ENCODE data around the gene WDR37.
A peak's percentile ranks its signal among the peaks of the same experiment; 100 is the strongest.
"Not testable (repeated sequence)": the region's sequence is repeated elsewhere in the genome, so short reads cannot be mapped to it uniquely, and the experiment has no call there.

Gene WDR37

DNA sequence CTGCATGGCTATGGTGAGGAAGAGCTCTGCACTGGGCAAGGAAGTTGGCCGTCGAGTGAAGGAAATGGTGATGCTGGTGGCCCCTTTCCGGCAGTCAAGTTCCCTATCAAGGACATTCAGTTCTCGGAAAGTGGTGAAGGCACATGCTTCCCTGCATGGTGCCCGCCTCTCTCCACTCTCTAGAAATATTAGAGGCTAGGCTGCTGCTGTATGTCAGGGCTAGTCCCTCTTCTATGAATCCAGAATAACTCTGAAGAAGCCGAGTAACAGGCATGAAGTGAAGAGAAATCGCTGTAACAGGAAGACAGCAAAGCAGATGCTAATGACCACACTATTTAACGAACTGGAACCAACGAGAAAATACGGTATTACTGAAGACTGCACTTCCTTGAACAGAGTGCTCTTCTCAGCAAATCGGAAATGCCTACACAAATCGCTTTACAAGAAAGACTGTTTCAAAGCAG, 12.6 kb upstream of the WDR37 start:
- DNase-seq = no peak

DNA sequence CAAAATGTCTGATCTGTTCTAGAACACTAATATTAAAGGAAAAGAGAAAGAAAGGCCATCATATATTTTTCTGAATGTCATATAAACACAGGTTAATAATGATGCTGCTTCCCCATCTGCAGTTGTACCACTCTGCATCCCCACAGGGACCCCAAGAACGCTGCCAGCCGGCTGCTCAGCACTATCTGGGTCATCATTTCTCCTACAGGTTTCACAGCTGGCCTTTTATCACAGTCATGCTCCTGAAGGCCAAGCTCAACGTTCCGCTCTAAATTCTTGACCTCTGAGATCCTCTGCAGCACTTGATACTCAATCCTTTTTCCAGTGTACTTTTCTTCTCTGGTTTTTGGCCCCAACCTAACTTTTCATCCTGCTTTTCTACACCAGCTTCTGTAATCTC, 12.0 kb upstream of the WDR37 start:
- DNase-seq = no peak

DNA sequence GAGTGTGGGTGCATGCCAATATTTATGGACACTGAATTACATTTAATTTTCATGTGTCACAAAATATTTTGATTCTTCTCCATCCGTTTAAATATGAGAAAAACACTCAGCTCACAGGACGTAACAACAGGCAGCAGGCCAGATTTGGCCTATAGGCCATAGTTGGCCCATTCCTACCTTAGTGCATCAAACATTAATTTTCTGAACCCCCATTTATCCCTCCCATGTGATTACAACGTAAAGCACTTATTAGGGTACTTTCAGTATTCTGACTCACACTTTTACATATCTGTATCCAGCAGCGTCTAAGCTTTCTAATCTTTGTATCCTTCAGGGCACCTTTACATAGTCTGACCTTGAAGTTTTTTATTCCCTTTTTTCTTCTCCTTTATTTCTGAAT, 11.2 kb upstream of the WDR37 start:
- no peak for DNase-seq

DNA sequence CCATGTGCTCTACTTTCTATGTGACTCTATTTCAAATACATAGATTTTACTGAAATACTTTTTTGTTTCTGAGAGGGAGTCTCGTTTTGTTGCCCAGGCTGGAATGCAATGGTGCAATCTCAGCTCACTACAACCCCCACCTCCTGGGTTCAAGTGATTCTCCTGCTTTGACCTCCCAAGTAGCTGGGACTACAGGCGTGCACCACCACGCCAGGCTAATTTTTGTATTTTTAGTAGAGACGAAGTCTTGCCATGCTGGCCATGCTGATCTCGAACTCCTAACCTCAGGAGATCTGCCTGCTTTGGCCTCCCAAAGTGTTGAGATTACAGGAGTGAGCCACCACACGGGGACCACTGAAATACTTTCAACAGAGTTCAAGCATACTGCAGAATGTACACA, 10.8 kb upstream of the WDR37 start:
- no peak for DNase-seq

DNA sequence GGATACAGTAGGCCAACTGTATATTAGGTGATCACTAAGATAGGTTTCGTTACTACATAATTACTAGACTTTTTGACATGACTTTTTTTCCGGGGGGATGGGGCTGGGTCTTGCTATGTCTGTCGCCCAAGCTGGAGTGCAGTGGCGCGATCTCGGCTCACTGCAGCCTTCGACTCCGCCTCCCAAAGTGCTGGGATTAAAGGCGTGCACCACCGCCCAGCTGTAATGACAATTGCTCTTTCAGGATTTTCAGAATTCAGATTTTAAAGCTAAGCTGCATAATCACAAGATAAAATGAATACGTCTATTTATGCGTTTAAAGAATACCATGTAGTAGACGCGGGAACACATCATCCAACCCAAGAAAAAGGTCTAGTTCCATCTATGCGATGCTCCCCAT, 8.2 kb upstream of the WDR37 start:
- DNase-seq = no peak

DNA sequence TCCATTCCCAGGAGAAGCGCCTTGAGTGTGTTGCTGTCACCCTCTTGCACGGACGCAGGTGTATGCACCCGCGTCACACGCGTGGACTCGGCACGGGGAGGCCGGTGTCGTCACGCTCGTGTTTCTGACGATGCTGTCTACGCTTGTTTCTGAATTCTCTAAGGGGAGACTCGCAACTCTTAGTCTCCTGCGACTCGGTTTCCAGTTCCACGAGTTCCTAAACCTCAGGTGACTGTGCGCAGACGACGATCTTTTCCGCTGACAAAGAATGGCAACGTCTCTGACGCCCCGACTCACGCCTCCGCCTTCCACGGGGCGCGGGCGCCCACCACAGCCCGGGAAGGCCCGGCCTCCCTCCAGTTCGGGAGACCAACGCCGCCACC, 7.8 kb upstream of the WDR37 start:
- DNase-seq = no peak

DNA sequence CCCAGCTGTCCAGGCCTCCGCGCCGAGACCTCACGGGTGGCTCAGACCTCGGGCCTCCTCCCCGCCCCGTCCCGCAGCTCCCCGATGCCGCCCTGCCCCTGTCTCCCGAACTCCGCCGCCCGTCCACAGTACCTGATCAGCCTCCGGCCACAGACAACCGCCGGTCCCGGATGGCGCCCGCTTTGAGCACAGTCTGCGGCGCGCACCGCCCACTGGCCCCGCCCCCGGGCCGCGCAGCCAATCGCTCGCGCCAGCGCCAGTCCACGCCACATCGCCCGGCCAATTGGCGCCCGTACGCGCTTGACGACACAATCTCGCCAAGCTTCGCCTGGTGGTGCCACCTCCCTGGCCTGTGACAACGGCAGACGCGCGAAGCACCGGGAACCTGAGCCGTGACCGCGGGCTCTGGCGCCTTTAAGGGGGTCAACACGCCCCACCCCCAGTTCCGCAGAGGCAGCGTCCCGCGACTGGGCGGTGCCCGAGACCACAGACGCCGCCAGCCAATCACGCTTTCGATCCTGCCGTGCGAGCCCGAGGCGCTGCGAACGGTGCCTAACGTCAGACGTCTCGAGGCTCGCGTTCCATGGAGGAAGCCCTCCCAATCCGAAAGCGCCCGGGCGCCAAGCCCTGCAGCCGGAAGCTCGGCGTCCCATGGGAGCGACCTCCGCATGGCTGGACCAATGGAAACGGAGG, 7.3 kb upstream of the WDR37 start, which contains the start of gene IDI1:
TSS of gene IDI1 (minus strand) at position 388 of the 693 bp plus-strand sequence. CDS start at position 272, 116 bp downstream.
- peak; percentile 99 for DNase-seq

DNA sequence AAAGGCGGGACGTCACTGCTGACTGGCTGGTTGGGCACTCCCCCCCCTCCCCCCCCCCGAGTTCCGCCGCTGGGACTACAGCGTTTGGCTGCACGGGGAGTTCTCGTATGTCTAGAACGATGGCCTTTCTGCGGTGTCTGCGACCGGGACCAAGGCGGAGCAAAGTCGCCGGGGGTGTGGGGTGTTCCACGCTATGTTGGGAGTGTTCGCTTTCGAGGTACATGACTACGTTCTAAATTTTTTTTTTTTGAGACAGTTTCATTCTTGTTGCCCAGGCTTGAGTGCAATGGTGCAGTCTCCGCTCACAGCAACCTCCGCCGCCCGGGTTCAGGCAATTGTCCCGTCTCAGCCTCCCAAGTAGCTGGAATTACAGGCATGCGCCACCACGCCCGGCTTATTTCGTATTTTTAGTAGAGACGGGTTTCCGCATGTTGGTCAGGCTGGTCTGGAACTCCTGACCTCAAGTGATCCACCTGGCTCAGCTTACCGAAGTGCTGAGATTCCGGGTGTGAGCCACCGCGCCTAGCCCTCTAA, 6.7 kb upstream of the WDR37 start:
- DNase-seq = no peak

DNA sequence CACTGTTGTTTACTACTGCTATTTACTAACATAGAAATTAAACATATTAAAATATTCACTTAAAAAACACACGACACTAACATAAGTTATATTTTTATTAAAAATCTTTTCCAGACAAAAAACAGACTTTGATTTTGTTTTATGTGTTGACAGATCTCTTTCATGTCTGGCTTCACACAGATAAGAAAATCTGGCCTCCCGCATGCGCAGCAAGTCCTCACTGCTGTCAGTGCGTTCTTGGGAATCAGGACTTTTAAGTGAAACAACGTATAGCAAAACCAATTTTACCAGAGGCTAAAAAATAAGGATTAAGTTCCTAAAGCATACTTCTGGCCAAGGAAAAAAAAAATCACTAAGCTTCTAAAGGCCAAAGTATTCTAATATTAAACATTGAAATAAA, 6.0 kb upstream of the WDR37 start:
- no peak for DNase-seq

DNA sequence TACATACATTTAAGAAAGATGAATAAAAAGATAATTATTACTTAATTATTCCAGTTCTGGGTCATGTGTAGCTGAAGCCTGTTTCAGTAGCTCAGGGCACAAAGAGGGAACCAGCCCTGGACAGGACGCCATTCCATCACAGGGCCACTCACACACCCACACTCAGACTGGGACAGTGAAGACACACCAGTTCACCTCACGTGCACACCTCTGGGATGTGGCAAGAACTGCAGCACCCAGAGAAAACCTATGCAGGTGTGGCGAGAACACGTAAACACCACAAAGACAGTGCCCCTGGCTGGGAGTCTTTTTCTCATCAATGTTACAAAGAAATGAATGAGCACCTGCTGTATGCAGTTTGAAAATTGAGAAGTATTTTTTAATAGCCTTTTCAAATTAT, 5.6 kb upstream of the WDR37 start:
- no peak for DNase-seq

DNA sequence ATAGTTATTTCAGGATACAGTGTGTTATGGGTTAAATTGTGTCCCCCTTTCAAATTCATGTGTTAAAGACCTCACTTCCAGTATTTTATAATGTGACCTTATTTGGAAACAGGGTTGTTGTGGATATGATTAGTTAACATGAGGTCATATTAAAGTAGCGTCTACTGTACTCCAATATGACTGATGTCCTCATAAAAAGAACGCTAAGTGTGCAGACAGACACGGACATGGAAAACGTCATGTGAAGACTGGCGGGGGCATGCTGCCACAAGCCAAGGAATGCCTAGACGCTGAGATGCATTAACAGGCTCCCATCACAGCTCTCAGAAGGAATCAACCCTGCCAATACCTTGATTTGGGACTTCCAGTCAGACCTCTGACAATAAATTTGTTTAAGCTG, 1.5 kb upstream of the WDR37 start:
- DNase-seq = no peak

DNA sequence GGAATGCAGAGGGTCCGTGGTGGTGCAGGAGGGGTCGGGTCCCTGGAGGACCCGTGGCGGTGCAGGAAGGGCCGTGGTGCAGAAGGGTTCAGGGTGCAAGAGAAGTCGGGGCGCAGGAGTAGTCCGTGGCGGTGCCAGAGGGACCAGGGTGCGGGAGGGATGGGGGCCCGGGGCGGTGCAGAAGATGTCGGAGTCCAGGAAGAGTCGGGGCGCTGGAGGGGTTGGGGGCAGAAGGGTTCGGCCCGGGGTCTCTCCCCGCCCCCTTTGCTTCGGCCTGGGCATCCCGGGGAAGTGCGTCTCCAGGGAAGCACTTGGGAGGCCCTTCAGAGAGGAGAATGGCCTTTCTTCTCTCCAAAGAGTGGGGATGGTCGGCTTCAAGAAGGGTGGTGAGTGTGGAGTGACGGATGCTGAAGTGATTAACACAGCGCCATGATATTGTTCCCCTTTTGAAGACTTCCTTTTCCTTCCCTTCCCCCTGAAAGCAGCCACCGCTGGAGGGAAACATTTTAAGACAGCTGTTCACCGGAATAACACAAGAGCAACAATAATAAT, 997 bp downstream of the WDR37 start:
- DNase-seq = no peak

DNA sequence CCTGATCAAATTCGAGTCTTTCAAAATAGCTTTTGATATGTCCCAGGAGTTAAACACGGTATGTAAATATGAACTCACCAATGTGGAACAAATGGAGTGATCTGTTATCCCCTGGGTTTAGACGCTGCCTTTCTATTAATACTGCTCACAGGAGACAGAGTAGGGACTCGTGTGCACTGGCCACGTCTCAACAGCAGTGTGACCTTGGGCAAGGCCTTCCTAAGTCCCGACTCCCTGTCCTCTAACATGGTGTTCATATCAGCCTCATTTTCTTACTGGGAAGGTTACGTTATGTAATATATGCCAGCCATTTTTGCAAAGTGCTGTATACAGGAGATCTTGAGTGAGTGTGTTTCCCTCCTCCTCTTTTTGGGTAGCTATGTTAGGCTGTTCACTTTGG, 1.8 kb downstream of the WDR37 start:
- DNase-seq = no peak

DNA sequence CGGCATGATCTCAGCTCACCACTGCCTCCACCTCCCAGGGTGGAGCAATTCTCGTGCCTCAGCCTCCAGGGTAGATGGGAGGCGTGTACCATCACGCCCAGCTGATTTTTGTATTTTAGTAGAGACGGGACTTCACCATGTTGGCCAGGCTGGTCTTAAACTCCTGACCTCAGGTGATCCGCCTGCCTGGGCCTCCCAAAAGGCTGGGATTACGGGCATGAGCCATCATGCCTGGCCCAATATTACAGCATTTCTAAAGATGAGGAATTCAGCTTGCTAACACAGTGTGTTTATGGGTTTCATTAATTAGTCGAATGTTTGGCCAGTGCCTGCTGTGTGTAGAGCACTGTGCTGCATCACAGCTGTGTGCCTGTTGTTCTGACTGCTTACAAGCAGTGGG, 3.7 kb downstream of the WDR37 start:
- no peak for DNase-seq

DNA sequence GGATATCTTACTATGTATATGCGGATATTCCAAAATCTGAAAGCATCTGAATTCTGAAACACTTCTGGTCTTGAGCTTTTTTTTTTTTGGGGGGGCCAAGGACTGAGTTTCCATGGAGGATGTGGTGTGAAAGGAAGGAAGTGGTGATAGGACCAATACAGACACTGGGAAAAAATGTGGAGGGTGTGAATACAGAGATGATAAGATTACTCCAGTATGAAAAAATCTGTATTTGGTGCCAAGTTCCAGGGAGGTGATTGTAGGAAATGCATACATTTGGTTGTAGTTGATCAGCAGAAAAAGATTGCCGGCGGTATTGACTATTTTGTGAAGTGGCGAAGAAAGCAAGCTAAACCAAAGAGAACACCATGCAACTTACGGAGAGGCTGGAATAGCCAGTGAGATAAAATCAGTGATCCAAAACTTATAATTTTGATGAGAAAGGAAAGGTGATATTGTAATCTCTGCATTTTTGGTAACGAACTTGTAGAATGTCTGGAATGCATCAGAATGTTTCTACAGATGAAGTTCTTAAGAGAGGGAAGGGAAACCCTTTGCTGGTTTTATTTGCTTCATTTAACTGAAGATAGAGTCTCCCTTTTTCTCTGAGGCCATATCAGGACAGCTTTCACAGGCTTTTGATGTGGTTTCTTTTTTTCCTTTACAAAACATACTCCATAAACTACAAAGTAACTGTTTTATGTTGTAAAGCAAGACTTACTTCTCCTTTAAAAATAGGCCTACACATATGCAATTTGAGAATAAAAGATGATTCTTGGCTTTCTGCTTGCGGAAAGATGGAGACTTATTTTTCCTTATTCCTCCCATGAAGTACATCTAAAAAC, 6.0 kb downstream of the WDR37 start:
- DNase-seq = no peak

DNA sequence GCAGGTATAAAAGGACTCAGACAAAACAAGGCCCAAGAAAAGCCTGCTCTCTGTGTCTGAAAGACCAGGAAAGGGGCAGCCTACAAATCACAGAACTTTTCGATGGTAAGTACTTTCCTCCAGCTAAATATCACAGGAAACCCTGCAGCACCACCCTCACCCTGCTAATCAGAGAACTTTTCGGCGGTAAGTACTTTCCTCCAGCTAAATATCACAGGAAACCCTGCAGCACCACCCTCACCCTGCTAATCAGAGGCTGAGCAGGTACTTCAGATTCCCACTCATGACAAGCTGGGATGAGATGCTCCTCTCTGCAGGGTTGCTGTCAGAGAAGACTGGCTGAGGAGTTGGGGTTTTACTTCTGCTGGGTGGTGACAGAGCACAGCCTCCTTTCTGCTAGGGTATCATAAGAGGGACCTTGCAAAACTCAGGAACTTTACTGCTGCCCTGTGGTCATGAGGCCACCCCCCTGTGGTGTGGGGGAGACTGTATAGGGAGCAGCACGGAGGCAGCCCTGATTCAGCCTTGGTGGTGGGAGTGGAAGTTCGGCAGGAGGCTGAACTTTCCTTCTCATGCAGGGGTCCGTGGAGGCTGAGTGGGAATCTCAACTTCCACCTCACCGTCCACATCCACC, 7.2 kb downstream of the WDR37 start:
- DNase-seq = no peak

DNA sequence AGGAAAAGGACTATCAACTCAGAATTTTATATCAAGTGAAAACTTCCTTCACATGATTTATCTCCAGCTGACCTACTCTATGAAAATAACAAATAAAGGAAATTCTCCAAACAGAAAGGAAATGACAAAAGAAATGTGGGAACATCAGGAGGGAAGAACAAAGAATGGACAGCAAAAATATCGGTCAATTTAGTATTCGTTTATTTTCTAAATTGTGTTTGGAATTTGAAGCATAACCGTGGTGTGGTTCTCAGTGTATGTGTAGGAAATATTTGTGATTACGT, 8.7 kb downstream of the WDR37 start:
- no peak for DNase-seq

DNA sequence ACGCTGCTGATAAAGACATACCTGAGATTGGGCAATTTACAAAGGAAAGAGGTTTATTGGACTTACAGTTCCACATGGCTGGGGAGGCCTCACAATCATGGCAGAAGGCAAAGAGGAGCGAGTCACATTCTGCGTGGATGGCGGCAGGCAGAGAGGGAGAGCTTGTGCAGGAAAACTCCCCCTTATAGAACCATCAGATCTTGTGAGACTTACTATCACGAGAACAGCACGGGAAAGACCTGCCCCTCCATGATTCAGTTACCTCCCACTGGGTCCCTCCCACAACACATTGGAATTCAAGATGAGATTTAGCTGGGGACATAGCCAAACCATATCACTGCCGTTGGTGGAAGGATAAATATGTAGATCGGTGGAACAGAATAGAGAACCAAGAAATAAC, 10.5 kb downstream of the WDR37 start:
- not testable (repeated sequence) for DNase-seq

DNA sequence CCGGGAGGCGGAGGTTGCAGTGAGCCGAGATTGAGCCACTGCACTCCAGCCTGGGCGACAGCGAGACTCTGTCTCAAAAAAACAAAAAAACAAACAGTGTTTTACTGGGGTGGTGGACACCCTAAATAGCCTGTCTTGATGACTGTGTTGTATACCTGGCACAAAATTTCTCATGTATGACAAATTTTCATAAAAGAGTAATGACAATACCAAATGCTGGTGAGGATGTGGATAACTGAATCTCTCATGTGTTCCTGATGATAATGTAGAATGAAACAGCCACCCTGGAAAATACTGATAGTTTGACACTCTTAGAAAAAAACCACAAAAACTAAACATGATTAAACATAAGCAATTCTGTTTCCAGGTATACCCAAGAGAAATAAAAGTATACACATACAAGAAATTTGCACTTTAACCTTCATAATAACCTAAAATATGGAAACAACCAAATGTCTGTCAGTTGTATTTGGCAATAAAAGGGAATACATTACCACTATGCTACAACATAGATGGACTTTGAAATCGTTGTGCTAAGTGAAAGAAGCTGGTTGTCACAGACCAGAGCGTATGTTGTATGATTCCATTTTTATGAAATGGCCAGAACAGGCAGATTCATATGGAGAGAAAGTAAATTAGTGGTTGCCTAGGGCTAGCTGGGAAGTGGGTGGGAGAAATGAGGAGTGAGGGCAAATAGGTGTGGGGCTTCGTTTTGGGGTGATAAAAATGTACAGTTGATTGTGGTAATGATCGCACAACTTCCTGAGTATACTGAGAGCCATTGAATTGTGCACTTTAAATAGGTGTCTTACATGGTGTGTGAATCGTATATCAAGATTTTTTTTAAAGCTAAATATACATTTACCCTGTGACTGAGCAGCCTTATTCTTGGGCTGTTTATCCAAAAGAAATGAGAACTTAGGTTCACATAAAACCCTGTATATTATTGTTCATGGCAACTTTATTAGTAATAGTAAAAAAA, 12.5 kb downstream of the WDR37 start:
- no peak for DNase-seq

DNA sequence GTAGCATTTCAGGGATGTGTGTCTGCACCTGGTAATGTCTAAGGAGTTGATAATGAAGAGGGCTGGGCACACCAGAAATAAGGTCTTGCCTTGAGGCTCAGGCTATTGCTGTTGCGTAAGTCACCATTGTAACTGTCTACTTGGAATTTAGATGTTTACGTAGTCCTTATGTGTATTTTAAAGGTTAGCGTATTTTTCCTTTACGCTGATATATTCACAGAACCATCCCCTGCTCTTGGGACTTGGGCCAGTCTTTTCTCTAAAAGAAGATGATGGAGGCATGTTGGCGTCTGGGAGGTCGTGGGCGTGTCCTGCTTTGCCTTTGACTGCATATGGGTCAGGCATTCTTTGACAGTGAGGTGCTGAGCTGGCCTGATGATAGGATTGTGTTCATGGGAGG, 14.7 kb downstream of the WDR37 start:
- DNase-seq = no peak

DNA sequence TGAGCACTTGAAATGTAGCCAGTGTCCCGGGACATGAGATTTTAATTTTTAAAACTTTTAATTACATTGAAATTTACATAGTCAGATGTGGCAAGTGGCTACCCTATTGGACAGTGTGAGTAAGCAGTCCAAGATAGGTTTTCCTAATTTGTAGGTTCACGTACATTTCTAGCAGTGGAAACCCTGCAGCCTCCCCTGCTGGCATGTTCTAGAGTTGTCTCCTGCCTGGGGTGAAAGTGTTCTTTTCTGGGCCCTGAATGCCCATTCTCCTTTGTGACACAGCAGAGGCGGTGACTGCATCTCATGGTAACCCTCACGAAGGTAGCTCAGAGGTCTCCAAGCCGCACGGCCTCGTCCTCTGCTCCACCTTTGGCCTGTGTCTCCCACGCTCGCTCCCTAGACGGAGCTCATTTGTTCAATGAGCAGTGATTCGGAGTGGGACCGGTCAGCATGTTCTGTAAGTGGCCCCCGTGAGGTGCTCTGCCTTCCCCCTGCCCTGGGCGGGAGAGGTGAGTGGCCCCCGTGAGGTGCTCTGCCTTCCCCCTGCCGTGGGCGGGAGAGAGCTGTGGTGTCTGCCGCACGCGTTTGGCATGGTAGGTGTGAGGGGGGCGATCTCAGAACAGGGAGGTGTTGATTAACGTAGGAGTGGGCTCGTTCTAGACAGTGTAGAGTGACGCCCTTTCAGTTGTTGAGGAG, 18.0 kb downstream of the WDR37 start:
- DNase-seq = no peak

Measured in cortex of kidney (tissue), 1 donor.